ENCODE results near the gene SLC6A11. TPM values are rescaled to one million over a fixed set of nuclear protein-coding genes. Genes with fewer than 3 reads are reported as not detected.

SLC6A11 gene
- total RNA-seq, 4 donors from 2014 or later, result 0.21 to 1.4 TPM; not detected in 2

- intact Hi-C loops (cut with DNase I; ENCODE audit: low total_unique reads), result no loop called here
- Histone ChIP-seq H3K27ac (no peak overlapping the region), H3K4me3 (no peak overlapping the region), H3K9me3 (no peaks in the 10 kb centered on the region), H3K36me3 (no peaks in the 10 kb centered on the region), H3K4me1 (no peaks in the 10 kb centered on the region), H3K27me3 (no peaks in the 10 kb centered on the region)
- no peak for TF ChIP-seq POLR2A (IDR thresholded peaks at IDR 0.05)
- TF ChIP-seq CTCF (IDR thresholded peaks at IDR 0.05), result no peak
- no peak for DNase-seq
Measured at GRCh38 chr3:10974131-10974530, 158.1 kb downstream of the SLC6A11 start.

DNA sequence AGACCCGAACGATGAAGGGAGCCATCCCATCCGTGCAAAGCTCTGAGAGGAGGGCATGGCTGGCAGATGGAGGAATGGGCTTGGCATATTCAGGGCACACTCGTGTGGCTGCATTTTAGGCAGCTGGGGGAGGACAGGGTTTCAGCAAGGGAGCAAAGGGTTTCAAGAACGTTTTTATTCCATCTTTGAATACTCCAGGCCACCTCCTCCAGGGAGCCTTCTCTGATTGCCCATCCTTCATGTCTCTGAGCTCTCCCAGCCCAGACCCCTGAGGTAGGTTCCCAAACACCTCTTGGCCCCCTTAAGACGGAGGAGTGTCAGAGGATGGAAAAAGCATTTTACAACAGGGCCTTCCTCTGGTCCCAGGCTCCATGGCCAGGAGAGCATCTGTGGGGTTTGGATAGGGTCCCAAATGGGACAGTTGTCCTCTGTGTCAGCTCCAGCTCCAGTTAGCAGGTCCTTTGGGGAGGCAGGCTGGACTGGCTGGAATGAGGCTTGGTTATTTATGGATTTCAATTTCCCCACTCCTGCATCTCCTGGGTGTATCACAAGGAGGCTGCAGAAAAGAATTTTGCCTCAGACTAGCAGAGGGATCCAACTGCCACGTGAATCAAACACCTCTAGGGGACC, 158.8 kb downstream of the SLC6A11 start:
- H3K4me1 ChIP-seq, result no peaks in the 10 kb centered on the region
- no peaks in the 10 kb centered on the region for H3K27me3 ChIP-seq
- intact Hi-C loops (cut with DNase I; ENCODE audit: low total_unique reads), result no loop called here
- no peak overlapping the region for H3K4me3 ChIP-seq
- DNase-seq, result no peak
- no peak overlapping the region for H3K27ac ChIP-seq
- H3K36me3 ChIP-seq, result no peaks in the 10 kb centered on the region
- H3K9me3 ChIP-seq, result no peaks in the 10 kb centered on the region
- TF ChIP-seq POLR2A (IDR thresholded peaks at IDR 0.05) (no peak), CTCF (IDR thresholded peaks at IDR 0.05) (no peak)

DNA sequence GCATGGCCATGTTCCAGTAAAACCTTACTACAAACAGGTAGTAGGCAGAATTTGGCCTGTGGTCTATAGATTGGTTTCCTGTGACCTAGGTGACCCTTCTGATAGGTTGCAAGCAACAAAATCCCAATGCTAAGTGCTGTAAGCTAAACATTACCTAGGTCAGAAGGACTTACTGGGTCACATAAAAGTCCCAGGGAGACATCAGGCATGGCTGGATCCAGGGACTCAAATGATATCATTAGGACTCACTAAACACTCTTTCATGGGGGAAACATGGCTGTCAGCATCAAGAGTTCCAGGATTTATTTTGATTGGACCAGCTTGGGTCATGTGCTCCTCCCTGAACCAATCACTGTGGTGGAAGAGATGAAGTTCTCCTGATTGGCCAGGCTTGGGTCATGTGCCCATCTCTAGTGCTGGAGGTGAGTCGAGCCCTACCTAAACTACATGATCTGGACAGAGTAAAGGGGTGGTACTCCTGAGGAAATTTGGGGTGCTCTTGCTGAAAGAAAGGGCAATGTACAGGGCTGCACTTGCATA, 159.7 kb downstream of the SLC6A11 start:
- no peak overlapping the region for H3K4me3 ChIP-seq
- no peaks in the 10 kb centered on the region for H3K27me3 ChIP-seq
- H3K4me1 ChIP-seq, result no peaks in the 10 kb centered on the region
- H3K9me3 ChIP-seq, result no peaks in the 10 kb centered on the region
- intact Hi-C loops (cut with DNase I; ENCODE audit: low total_unique reads), result no loop called here
- DNase-seq, result no peak
- TF ChIP-seq POLR2A (IDR thresholded peaks at IDR 0.05) (no peak), CTCF (IDR thresholded peaks at IDR 0.05) (no peak)
- H3K27ac ChIP-seq, result no peak overlapping the region
- H3K36me3 ChIP-seq, result no peaks in the 10 kb centered on the region

DNA sequence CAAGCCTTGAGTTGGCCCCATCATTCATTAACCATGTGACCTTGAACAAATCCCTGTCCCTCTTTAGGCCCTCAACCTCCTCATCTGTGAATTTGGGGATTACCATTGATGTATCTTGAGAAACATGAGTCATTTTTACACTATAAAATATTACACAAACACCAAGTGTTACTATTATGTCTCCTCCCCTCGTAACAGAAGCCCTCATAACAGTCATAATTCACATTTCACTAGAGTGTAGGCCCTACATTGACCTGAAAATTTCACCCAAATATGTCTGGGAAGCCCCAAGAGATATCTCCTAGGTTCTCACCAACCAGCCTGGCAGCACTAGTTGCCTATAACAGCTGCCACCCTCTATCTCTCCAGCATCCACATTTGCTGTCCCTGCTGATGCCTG, 160.7 kb downstream of the SLC6A11 start:
- H3K27me3 ChIP-seq, result no peaks in the 10 kb centered on the region
- H3K9me3 ChIP-seq, result no peaks in the 10 kb centered on the region
- TF ChIP-seq POLR2A (IDR thresholded peaks at IDR 0.05) (no peak), CTCF (IDR thresholded peaks at IDR 0.05) (no peak)
- H3K36me3 ChIP-seq, result no peaks in the 10 kb centered on the region
- DNase-seq, result no peak
- H3K4me3 ChIP-seq, result no peak overlapping the region
- no peaks in the 10 kb centered on the region for H3K4me1 ChIP-seq
- intact Hi-C loops (cut with DNase I; ENCODE audit: low total_unique reads), result no loop called here
- no peak overlapping the region for H3K27ac ChIP-seq

DNA sequence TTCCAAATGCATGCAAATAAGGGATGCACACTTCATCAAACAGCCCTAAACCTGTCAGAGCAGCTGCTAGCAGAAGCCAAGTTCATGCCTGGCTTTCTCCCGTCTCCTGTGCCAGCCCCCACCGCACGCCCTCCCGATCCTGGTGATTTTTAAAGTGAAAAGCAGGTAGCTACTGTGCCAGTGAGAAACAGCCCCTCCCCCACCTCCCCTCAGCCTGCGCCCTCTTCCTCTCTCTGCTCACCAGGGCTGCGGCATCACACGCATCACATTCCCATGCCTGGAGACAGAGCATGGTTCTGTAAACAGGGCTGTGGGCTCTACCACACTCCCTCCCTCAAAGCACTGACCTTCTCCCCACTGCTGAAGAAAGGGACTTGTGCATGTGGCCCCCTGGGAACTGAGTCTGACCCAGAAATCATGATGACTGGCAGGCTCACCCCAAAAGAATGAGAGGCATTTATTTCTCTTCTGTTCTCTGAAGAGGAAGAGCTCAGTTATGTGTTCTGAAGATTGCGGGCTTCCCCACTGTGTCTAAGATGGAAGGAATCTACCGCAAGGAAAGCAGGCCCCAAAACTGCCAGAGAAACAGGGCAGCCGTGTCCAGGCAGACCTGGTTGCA, 162.0 kb downstream of the SLC6A11 start:
- Histone ChIP-seq H3K36me3 (no peaks in the 10 kb centered on the region), H3K4me1 (no peaks in the 10 kb centered on the region), H3K4me3 (no peak overlapping the region), H3K9me3 (no peaks in the 10 kb centered on the region), H3K27ac (no peak overlapping the region), H3K27me3 (no peaks in the 10 kb centered on the region)
- no peak for DNase-seq
- intact Hi-C loops (cut with DNase I; ENCODE audit: low total_unique reads), result no loop called here
- TF ChIP-seq POLR2A (IDR thresholded peaks at IDR 0.05) (no peak), CTCF (IDR thresholded peaks at IDR 0.05) (no peak)

All from uterus (tissue), 4 donors.